HepG2 (cell line): ENCODE data around the gene BCAS4. TPM values are rescaled to one million over a fixed set of nuclear protein-coding genes. Genes with fewer than 3 reads are reported as not detected.

Experiments used
- CBFB ChIP-seq: sonication (generic); formaldehyde crosslinking; IDR thresholded peaks from 2 replicates; pipeline ENCODE4 v1.4.0; 2020; ENCODE audit warnings: missing genetic modification reagents
- CHD4 ChIP-seq: fragments of 200-600 bp; sonication (generic); IDR thresholded peaks from 2 replicates; pipeline ENCODE4 v1.7.0; 2017; ENCODE audit warnings: mild to moderate bottlenecking, low read length, borderline replicate concordance
- DR1 ChIP-seq: sonication (generic); formaldehyde crosslinking; IDR thresholded peaks from 2 replicates; pipeline ENCODE4 v1.8.0; 2021; ENCODE audit warnings: mild to moderate bottlenecking, missing genetic modification reagents, inconsistent platforms
- HES4 ChIP-seq: sonication (generic); formaldehyde crosslinking; IDR thresholded peaks from 2 replicates; pipeline ENCODE4 v1.9.0; 2021; ENCODE audit warnings: mild to moderate bottlenecking, missing genetic modification reagents, borderline replicate concordance
- HNF4G ChIP-seq, 2 experiments: sonication (generic) in 1 of 2; formaldehyde crosslinking in 1 of 2; IDR thresholded peaks; 2 replicates each; pipeline versions ENCODE4 v1.4.0 to v1.6.1; 2011 to 2020; ENCODE audit warnings: borderline replicate concordance in 2 of 2, low read depth in 2 of 2, mild to moderate bottlenecking in 2 of 2, low read length in 1 of 2, missing genetic modification reagents in 1 of 2, moderate library complexity in 1 of 2
- KAT2B ChIP-seq: fragments of 150-350 bp; IDR thresholded peaks from 2 replicates; pipeline ENCODE4 v1.6.1; 2014; ENCODE audit warnings: low read depth, low read length, borderline replicate concordance
- KMT2B ChIP-seq: IDR thresholded peaks from 2 replicates; pipeline ENCODE4 v1.6.1; 2016; ENCODE audit warnings: missing genetic modification reagents, missing compliant biosample characterization
- MIER3 ChIP-seq: IDR thresholded peaks from 2 replicates; pipeline ENCODE4 v1.6.1; 2016; ENCODE audit warnings: missing compliant biosample characterization, borderline replicate concordance
- MXD4 ChIP-seq: IDR thresholded peaks from 2 replicates; pipeline ENCODE4 v1.6.1; 2016; ENCODE audit warnings: mild to moderate bottlenecking, missing biosample characterization, missing genetic modification reagents
- NFKB2 ChIP-seq: sonication (generic); formaldehyde crosslinking; IDR thresholded peaks from 2 replicates; pipeline ENCODE4 v1.4.0; 2020; ENCODE audit warnings: missing genetic modification reagents, borderline replicate concordance
- NR1H2 ChIP-seq: sonication (generic); formaldehyde crosslinking; IDR thresholded peaks from 2 replicates; pipeline ENCODE4 v1.8.1; 2022; ENCODE audit warnings: low read depth, missing genetic modification reagents, borderline replicate concordance
- NR2F1 ChIP-seq, 2 experiments: fragments of 450-650 bp in 1 of 2; formaldehyde crosslinking in 1 of 2; IDR thresholded peaks; 2 replicates each; pipeline versions ENCODE4 v1.5.0 to v1.6.1; 2016 to 2020; ENCODE audit warnings: mild to moderate bottlenecking in 1 of 2, missing compliant biosample characterization in 1 of 2, missing genetic modification reagents in 1 of 2, moderate library complexity in 1 of 2
- ONECUT2 ChIP-seq: sonication (generic); formaldehyde crosslinking; IDR thresholded peaks from 2 replicates; pipeline ENCODE4 v1.4.0; 2020; ENCODE audit warnings: missing genetic modification reagents
- SOX5 ChIP-seq: IDR thresholded peaks from 2 replicates; pipeline ENCODE4 v1.6.1; 2016; ENCODE audit warnings: borderline replicate concordance
- SRSF4 ChIP-seq: fragments of 200-400 bp; formaldehyde crosslinking; IDR thresholded peaks from one replicate; pipeline ENCODE4 v1.6.1; 2018; ENCODE audit warnings: mild to moderate bottlenecking, low read depth, low read length, moderate library complexity; ENCODE audit not compliant: poor library complexity, severe bottlenecking
- STAG1 ChIP-seq: sonication (generic); formaldehyde crosslinking; IDR thresholded peaks from 2 replicates; pipeline ENCODE4 v1.4.0; 2020; ENCODE audit warnings: missing genetic modification reagents
- THRA ChIP-seq: sonication (generic); formaldehyde crosslinking; IDR thresholded peaks from 2 replicates; pipeline ENCODE4 v1.4.0; 2020; ENCODE audit warnings: missing genetic modification reagents, borderline replicate concordance
- ZBTB25 ChIP-seq: IDR thresholded peaks from 2 replicates; pipeline ENCODE4 v1.6.1; 2018; ENCODE audit warnings: missing genetic modification reagents
- ZNF546 ChIP-seq: sonication (generic); formaldehyde crosslinking; conservative IDR thresholded peaks from 2 replicates; pipeline ENCODE4 v1.8.1; 2023; ENCODE audit warnings: mild to moderate bottlenecking, missing genetic modification reagents
- ZNF562 ChIP-seq: sonication (generic); formaldehyde crosslinking; IDR thresholded peaks from 2 replicates; pipeline ENCODE4 v1.8.0; 2022; ENCODE audit warnings: missing genetic modification reagents, borderline replicate concordance
- ZNF768 ChIP-seq: sonication (generic); formaldehyde crosslinking; IDR thresholded peaks from 2 replicates; pipeline ENCODE4 v1.4.0; 2020; ENCODE audit warnings: missing genetic modification reagents
- ZNF800 ChIP-seq: sonication (generic); formaldehyde crosslinking; IDR thresholded peaks from 2 replicates; pipeline ENCODE4 v1.4.0; 2020; ENCODE audit warnings: missing genetic modification reagents
- polyA plus RNA-seq, 8 experiments: library from polyadenylated mRNA; depleted of rRNA in 3 of 8; stranded (reverse) in 7 of 8; unstranded in 1 of 8; fragments of >200 nt; fragmentation: Illumina TruSeq in 4 of 8; extraction: Trizol in 4 of 8; gene quantifications; 2 replicates each; pipeline versions ENCODE4 v1.2.1 to v1.2.3, GENCODE V29; 2011 to 2016; ENCODE audit warnings: low read depth in 4 of 8, missing spikeins in 1 of 8, mixed read lengths in 1 of 8; ENCODE audit not compliant: insufficient read depth in 1 of 8
- total RNA-seq, 5 experiments: library from RNA; depleted of rRNA; stranded (reverse); fragments of >200 nt; fragmentation: Illumina TruSeq; extraction: Trizol; gene quantifications; 2 replicates each; pipeline ENCODE4 v1.2.3, GENCODE V29; 2016; ENCODE audit warnings: low read depth in 1 of 5
- TF ChIP-seq, protein P1 (sequence below): sonication (generic); formaldehyde crosslinking; conservative IDR thresholded peaks from 2 replicates; pipeline ENCODE4 v1.4.0; 2020; ENCODE audit warnings: missing genetic modification reagents

The BCAS4 gene
- total and polyA plus RNA-seq, 2 of the 13 experiments (the other 11 are each of a cell fraction or from before 2014, with no cell fraction given), result 7.2 to 8.0 TPM

GRCh38 chr20:50790651-50791277 is 4.1 kb upstream of the BCAS4 start (continued):
- TF ChIP-seq ZNF800 (peak; percentile 97), KAT2B (no peak), STAG1 (CRISPR knock-in tag) (peak; percentile 74), ONECUT2 (peak; percentile 58; the same call in 1 of the 2 replicates), SOX5 (CRISPR knock-in tag) (peak; percentile 70), CBFB (CRISPR knock-in tag) (peak; percentile 90), NFKB2 (CRISPR knock-in tag) (peak; percentile 99), DR1 (peak; percentile 93), MIER3 (peak; percentile 52; the same call in 1 of the 2 replicates), KMT2B (CRISPR knock-in tag) (peak; percentile 83), ZBTB25 (CRISPR knock-in tag) (peak; percentile 61; the same call in 1 of the 2 replicates), SRSF4 (no peak), ZNF768 (CRISPR knock-in tag) (peak; percentile 85), NR1H2 (CRISPR knock-in tag) (no peak), NR2F1 (CRISPR knock-in tag; IDR thresholded peaks at IDR 0.05) (no peak), ZNF546 (no peak), ZNF562 (no peak), HNF4G (IDR thresholded peaks at IDR 0.05; ENCODE audit: borderline replicate concordance, low read depth, low read length) (peak; percentile 63; the same call in 1 of the 2 replicates), HNF4G (CRISPR knock-in tag; IDR thresholded peaks at IDR 0.05; ENCODE audit: borderline replicate concordance, low read depth) (no peak; the same call in none of the 2 replicates), HES4 (CRISPR knock-in tag) (0 out of 2 replicates have a peak, but pooled peaks have one; percentile 73), MXD4 (peak; percentile 86), CHD4 (no peak), THRA (CRISPR knock-in tag) (peak; percentile 86; the same call in 1 of the 2 replicates)
- TF ChIP-seq, protein P1, sequence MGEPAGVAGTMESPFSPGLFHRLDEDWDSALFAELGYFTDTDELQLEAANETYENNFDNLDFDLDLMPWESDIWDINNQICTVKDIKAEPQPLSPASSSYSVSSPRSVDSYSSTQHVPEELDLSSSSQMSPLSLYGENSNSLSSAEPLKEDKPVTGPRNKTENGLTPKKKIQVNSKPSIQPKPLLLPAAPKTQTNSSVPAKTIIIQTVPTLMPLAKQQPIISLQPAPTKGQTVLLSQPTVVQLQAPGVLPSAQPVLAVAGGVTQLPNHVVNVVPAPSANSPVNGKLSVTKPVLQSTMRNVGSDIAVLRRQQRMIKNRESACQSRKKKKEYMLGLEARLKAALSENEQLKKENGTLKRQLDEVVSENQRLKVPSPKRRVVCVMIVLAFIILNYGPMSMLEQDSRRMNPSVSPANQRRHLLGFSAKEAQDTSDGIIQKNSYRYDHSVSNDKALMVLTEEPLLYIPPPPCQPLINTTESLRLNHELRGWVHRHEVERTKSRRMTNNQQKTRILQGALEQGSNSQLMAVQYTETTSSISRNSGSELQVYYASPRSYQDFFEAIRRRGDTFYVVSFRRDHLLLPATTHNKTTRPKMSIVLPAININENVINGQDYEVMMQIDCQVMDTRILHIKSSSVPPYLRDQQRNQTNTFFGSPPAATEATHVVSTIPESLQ, result no peak
